TTC549 (cell line): ENCODE measurements around the gene SYF2.

Experiments
- FAIRE-seq: peaks from 2 replicates; lab custom pipeline; 2012; peaks lifted over from hg19 to GRCh38; lab: Jason Lieb, UNC

The SYF2 gene

GRCh38 chr1:25183126-25183980, 48.9 kb downstream of the SYF2 start:
- FAIRE-seq = no peak

GRCh38 chr1:25182629-25183028, 49.7 kb downstream of the SYF2 start:
- no peak for FAIRE-seq

- FAIRE-seq = no peak
Measured at GRCh38 chr1:25180996-25181395, 51.3 kb downstream of the SYF2 start.

GRCh38 chr1:25178917-25179561, 53.3 kb downstream of the SYF2 start:
- FAIRE-seq = no peak

- no peak for FAIRE-seq
Measured at GRCh38 chr1:25174730-25175612, 57.3 kb downstream of the SYF2 start.

GRCh38 chr1:25174363-25174729, 58.0 kb downstream of the SYF2 start:
- no peak for FAIRE-seq

- FAIRE-seq = no peak
Measured at GRCh38 chr1:25173809-25174340, 58.4 kb downstream of the SYF2 start.
